GM18517 (cell line): ENCODE measurements around the gene BTNL3.
A peak's percentile ranks its signal among the peaks of the same experiment; 100 is the strongest.
"Not testable (repeated sequence)": the region's sequence is repeated elsewhere in the genome, so short reads cannot be mapped to it uniquely, and the experiment has no call there.

ENCODE experiments used
- ATAC-seq: cut with Tn5 transposase; IDR thresholded peaks from one replicate; pipeline ENCODE4 v1.9.1; 2021; ENCODE audit warnings: mild to moderate bottlenecking, moderate library complexity; ENCODE audit not compliant: unreplicated experiment

The BTNL3 gene, protein sequence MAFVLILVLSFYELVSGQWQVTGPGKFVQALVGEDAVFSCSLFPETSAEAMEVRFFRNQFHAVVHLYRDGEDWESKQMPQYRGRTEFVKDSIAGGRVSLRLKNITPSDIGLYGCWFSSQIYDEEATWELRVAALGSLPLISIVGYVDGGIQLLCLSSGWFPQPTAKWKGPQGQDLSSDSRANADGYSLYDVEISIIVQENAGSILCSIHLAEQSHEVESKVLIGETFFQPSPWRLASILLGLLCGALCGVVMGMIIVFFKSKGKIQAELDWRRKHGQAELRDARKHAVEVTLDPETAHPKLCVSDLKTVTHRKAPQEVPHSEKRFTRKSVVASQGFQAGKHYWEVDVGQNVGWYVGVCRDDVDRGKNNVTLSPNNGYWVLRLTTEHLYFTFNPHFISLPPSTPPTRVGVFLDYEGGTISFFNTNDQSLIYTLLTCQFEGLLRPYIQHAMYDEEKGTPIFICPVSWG

DNA sequence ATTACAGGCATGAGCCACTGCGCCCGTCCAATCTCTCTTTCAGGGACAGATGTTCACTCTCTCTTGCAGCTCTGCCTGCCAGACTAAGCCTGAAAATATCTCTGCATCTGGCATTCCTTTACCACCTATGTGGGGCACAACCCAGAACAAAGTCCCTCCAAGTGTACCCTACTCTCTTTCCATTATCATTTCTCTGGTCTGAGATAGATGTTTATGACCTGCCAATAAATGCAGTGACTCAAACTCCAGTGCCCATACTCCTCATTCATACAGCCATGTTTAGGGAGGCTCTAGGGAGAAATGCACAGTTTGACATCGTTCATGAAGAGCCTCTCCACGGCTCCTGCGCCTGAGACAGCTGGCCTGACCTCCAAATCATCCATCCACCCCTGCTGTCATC lies at the start of gene BTNL3:
Gene BTNL3 (plus strand): TSS at position 255 of the 400 bp plus-strand sequence. CDS start 183 bp downstream, outside the sequence.
- no peak for ATAC-seq

- no peak for ATAC-seq
Observed at GRCh38 chr5:180950291-180950949, 38.2 kb upstream of the BTNL3 start.

GRCh38 chr5:180959661-180960060 lies 29.0 kb upstream of the BTNL3 start:
- no peak for ATAC-seq

DNA sequence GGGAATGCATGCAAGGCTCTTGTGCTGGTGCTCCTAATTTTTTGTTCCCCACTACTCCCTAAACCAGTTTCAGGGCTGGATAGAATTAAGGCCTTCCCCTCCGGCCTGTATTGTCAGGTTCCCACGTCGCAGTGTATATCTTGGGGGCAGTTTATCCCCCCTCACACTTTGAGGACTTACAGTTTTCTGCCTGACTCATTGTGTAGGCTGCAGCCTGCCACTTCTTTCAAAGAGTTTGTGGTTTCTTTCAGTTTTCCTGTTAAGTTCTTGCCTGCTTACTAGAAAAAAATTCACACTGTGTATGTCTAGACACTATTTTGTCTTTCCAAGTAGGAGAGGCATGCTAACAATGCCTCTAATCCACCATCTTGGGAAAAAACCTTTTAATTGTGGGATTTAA lies 28.4 kb upstream of the BTNL3 start:
- ATAC-seq = no peak

DNA sequence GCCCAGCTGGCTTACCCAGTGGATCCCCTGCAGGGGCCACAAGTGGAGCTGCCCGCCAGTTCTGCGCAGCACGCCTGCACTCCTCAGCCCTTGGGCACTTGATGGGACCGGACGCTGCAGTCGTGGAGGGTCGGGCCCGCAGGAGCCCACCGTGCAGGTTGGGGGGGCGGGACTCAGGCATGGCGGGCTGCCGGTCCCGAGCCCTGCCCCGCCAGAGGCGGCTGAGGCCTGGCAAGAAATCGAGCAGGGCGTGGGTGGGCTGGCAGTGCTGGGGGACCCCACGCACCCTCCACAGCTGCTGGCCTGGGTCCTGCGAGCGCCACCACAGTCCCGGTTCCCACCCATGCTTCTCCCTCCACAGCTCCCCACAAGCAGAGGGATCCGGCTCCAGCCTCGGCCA lies 19.2 kb upstream of the BTNL3 start:
- no peak for ATAC-seq

GRCh38 chr5:180970336-180970735 lies 18.3 kb upstream of the BTNL3 start:
- ATAC-seq = no peak

DNA sequence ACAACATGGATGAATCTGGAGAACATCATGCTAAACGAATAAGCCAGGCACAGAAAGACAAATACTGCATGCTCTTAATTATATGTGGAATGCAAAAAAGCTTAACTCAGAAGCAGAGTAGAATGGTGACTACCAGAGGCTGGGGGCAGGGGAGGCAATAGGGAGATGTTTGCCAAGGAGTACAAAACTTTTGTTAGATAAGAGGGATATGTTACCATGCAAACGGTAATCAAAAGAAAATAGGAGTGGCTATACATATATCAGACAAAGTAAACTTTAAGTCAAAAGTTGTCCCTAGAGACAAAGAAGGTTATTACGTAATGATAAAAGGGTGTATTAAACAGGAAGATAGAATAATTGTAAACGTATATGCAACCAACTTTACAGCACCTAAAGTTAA lies 17.8 kb upstream of the BTNL3 start:
- no peak for ATAC-seq

DNA sequence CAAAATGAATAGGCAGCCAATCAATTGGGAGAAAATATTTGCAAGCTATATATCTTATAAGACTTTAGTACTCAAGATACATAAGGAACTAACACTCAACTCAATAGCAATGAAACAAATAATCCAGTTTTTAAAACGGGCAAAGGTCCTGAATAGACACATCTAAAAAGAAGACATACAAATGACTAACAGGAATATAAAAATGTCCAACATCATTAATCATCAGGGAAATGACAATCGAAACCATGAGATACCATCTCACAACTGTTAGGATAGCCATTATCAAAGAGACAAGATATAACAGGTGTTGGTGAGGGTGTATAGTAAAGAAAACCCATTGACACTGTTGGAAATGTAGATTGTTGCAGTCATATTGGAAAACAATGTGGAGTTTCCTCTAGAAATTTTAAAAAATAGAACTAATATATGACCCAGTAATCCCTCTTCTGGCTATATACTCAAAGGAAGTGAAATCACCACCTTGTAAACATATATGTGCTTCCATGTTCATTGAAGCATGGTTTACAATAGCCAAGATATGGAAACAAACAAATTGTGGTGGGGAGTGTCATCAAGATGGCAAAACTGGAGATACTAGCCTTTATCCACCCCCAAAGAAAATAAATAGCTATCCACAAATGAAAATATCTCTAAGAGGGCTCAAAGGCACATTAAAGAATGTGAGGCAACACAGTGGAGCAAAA lies 13.9 kb upstream of the BTNL3 start:
- ATAC-seq = peak; percentile 22

DNA sequence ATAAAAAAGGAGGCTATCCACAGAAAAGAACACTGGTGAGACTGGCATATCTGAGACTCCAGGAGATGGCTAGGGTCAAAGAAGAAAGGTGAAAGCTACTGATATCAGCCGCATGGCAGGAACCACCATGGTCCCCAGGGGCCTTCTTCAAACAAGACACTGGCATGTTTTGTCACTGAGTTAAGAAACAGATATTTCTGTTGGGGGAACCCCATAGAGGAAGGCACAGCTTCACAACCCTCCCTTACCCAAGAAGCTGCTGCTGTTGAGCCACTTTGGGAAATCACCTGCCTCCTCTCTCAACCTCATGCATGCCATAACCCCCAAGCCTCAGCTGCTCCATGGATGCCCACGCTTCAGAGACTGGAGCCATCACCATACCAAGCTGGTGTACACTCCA lies 13.3 kb upstream of the BTNL3 start:
- peak; percentile 95 for ATAC-seq

GRCh38 chr5:180976518-180976917 lies 12.1 kb upstream of the BTNL3 start:
- ATAC-seq = no peak

GRCh38 chr5:180977852-180978251 lies 10.8 kb upstream of the BTNL3 start:
- ATAC-seq = no peak

- no peak for ATAC-seq
Observed at GRCh38 chr5:180982008-180982741, 6.5 kb upstream of the BTNL3 start.

DNA sequence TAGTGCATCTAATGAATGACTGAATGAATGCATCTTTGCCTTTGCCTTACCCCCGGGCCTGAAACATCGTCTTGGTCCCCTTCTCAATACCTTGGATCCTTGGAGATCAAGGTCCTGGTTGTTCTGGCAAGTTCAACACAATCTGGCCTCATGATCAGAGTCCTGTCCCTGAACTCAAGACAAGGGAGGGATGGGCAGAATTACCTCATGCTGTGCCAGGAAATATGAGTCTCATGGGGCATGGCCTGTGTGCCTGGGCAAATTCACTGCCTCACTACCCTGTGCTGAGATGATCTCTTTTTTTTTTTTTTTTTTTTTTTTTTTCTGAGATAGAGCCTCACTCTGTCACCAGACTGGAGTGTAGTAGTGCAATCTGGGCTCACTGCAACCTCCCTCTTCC lies 630 bp upstream of the BTNL3 start:
- ATAC-seq = no peak

GRCh38 chr5:180990086-180990881 lies 1.6 kb downstream of the BTNL3 start:
- no peak for ATAC-seq

GRCh38 chr5:180990882-180991242 lies 2.2 kb downstream of the BTNL3 start:
- no peak for ATAC-seq

DNA sequence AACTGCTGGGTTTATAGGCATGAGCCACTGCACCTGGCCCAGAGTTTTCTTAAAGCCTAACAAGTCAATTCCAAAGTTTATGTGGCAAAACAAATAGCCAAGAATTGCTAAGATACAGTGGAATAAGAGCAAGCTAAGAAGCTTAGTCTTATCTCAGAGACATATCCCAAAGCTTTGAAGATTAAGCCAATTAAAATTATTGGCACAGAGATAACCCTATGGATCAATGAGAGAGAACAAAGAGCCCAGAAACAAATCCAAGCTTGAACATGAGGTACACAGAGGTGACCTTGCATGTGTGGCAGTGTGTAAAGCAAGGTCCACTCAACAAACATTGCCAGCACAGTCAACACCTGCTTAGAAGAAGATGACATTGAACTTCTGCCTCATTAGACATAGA lies 13.3 kb downstream of the BTNL3 start:
- no peak for ATAC-seq

DNA sequence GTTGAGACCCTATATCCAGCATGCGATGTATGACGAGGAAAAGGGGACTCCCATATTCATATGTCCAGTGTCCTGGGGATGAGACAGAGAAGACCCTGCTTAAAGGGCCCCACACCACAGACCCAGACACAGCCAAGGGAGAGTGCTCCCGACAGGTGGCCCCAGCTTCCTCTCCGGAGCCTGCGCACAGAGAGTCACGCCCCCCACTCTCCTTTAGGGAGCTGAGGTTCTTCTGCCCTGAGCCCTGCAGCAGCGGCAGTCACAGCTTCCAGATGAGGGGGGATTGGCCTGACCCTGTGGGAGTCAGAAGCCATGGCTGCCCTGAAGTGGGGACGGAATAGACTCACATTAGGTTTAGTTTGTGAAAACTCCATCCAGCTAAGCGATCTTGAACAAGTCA lies 17.1 kb downstream of the BTNL3 start:
- ATAC-seq = no peak

DNA sequence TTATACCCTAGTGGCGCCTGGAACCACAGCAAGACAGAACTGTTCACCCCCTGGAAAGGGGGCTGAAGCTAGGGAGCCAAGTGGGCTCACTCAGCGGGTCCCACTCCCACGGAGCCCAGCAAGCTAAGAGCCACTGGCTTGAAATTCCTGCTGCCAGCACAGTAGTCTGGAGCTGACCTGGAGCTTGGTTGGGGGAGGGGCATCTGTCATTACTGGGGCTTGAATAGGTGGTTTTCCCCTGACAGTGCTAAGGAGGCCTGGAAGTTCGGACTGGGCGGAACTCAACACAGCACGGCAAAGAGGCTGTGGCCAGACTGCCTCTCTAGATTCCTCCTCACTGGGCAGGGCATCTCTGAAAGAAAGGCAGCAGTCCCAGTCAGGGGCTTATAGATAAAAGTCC lies 19.5 kb downstream of the BTNL3 start:
- no peak for ATAC-seq

DNA sequence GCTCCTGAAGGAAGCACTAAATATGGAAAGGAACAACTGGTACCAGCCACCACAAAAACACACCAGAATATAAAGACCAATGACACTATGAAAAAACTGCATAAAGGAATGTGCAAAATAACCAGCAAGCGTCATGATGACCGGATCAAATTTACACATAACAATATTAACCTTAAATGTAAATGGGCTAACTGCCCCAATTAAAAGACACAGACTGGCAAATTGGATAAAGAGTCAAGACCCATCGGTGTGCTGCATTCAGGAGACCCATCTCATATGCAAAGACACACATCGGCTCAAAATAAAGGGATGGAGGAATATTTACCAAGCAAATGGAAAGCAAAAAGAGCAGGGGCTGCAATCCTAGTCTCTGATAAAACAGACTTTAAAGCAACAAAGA lies 21.4 kb downstream of the BTNL3 start:
- not testable (repeated sequence) for ATAC-seq

- not testable (repeated sequence) for ATAC-seq
Observed at GRCh38 chr5:181014654-181015053, 26.0 kb downstream of the BTNL3 start.
